ENCODE results near the gene CMIP. TPM values are rescaled to one million over a fixed set of nuclear protein-coding genes. Genes with fewer than 3 reads are reported as not detected.

The CMIP gene
- total RNA-seq, 1 donor from 2014 or later = 10.5 TPM

GRCh38 chr16:81611721-81612120 lies 167.1 kb downstream of the CMIP start:
- DNase-seq (ENCODE audit: missing footprints) = no peak
- intact Hi-C loops (cut with DNase I) = loop anchor here (5.0 to 10.0 kb wide), 3 partner anchors 44 to 209 kb away; no protein-coding TSS in a partner anchor
- ATAC-seq = no peak

GRCh38 chr16:81612351-81613163 lies 167.9 kb downstream of the CMIP start:
- intact Hi-C loops (cut with DNase I) = loop anchor here (5.0 to 10.0 kb wide), 3 partner anchors 45 to 210 kb away; no protein-coding TSS in a partner anchor
- DNase-seq (ENCODE audit: missing footprints) (no peak), ATAC-seq (no peak)

- no peak for ATAC-seq
- DNase-seq (ENCODE audit: missing footprints) = no peak
- intact Hi-C loops (cut with DNase I) = loop anchor here (5.0 to 10.0 kb wide), 3 partner anchors 47 to 212 kb away; no protein-coding TSS in a partner anchor
These were observed 169.6 kb downstream of the CMIP start for GRCh38 chr16:81614171-81614570.

- intact Hi-C loops (cut with DNase I) = loop anchor here (5.0 to 10.0 kb wide), 3 partner anchors 48 to 213 kb away; no protein-coding TSS in a partner anchor
- DNase-seq (ENCODE audit: missing footprints) (no peak), ATAC-seq (no peak)
These were observed 170.2 kb downstream of the CMIP start for GRCh38 chr16:81614654-81615359.

DNA sequence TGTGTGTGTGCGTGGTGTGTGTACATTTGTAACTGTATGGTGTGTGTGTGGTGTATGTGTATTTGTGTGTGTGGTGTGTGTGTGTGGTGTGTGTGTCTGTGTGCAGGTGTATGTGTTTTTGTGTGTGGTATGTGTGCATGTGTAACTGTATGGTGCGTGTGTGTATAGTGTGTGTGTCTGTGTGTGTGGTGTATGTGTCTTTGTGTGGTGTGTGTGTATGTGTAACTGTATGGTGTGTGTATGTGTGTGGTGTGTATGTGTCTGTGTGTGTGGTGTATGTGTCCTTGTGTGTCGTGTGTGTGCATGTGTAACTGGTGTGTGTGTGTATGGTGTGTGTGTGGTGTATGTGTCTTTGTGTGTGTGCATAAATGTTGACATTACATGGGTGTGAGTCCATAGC lies 170.8 kb downstream of the CMIP start:
- ATAC-seq = no peak
- DNase-seq (ENCODE audit: missing footprints) = no peak
- intact Hi-C loops (cut with DNase I) = loop anchor here (10.0 kb wide), 1 partner anchor 121 kb away; no protein-coding TSS in a partner anchor

DNA sequence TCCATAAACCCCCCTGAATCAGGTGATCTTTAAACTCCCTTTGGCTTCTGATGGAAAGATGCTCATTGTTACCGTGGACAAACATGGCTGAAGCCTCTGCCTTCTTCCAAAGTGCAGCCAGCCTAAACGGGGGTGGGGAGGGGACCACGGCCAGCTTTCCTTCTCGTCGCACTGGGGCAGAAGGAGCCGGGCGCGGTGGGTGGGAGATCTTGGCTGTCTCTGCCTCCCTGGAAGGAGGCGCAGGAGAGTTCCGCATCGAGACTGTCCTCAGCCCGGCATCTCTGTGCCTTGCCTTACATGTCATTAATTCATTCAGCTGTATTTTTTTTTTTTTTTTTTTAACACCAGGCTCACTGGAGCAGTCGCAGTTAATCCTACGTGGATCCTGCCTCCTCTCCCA lies 171.2 kb downstream of the CMIP start:
- intact Hi-C loops (cut with DNase I) = loop anchor here (10.0 kb wide), 1 partner anchor 121 kb away; no protein-coding TSS in a partner anchor
- ATAC-seq = no peak
- no peak for DNase-seq (ENCODE audit: missing footprints)

- intact Hi-C loops (cut with DNase I) = loop anchor here (10.0 kb wide), 1 partner anchor 122 kb away; no protein-coding TSS in a partner anchor
- peak; percentile 87 for DNase-seq (ENCODE audit: missing footprints)
- ATAC-seq = peak; percentile 47
These were observed 171.9 kb downstream of the CMIP start for GRCh38 chr16:81616321-81617020.

DNA sequence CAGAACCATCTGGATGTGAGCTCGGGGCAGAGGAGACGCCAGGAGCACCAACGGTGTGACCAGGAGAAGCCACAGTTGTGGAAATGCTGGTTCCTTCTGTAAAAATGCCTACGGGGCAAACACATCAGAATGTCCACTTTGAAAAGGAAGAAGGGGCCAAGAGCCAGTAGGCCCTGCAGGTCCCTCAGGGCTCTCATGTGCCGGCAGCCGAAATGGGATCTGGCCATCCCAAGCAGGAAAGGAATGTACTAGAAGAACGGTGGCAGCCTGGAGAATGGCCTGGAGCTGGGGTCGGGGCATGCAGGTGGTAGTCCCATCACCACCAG lies 172.4 kb downstream of the CMIP start:
- intact Hi-C loops (cut with DNase I) = loop anchor here (10.0 kb wide), 1 partner anchor 122 kb away; no protein-coding TSS in a partner anchor
- ATAC-seq = peak; percentile 10

GRCh38 chr16:81618187-81618586 lies 173.6 kb downstream of the CMIP start:
- DNase-seq (ENCODE audit: missing footprints) (no peak), ATAC-seq (no peak)
- intact Hi-C loops (cut with DNase I) = loop anchor here (10.0 kb wide), 1 partner anchor 123 kb away; no protein-coding TSS in a partner anchor

More for the DNA sequence above, 172.4 kb downstream of the CMIP start:
- no peak for DNase-seq (ENCODE audit: missing footprints)

- ATAC-seq = no peak
- intact Hi-C loops (cut with DNase I) = loop anchor here (10.0 kb wide), 1 partner anchor 124 kb away; no protein-coding TSS in a partner anchor
- DNase-seq (ENCODE audit: missing footprints) = no peak
These were observed 174.1 kb downstream of the CMIP start for GRCh38 chr16:81618661-81619060.

DNA sequence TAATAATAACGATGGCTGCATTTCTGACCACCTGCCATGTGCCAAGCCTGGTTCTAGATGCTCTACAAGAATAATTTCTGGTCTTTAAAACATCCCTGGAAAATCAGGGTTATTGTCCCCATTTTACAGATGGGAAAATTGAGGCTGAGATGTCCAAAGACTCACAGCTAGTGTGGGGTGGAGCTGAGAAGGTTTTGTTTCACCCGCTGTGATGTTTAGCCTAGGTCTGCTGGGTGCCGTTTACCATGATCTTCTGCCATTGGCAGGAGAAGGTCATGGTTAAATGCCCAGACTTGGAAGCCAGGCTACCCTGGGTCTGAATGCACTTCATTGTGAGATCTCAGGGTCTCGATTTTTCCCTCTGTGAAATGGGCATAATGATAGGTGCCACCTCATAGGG lies 175.4 kb downstream of the CMIP start:
- intact Hi-C loops (cut with DNase I) = no loop called here
- DNase-seq (ENCODE audit: missing footprints) (no peak), ATAC-seq (no peak)

- intact Hi-C loops (cut with DNase I) = no loop called here
- DNase-seq (ENCODE audit: missing footprints) (no peak), ATAC-seq (no peak)
These were observed 176.2 kb downstream of the CMIP start for GRCh38 chr16:81620796-81621195.

DNA sequence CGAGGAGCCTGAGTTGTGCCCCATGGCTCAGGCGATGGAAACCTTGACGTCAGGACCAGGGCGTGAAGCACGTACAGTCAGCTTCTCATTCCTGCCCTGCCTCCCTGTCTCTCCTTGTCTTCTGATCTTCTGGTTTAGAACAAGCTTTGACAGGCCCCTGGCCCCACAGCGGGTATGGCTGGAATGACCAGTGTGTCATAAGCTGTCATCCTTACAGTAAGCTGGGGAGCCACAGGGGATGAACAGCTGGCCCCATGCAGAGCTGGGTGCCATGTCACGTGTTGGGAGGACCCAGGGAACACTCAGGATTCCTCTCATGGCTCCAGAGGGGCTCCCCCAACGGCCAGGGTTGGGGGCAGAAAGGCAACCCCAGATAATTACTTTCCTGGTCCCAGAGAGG lies 176.9 kb downstream of the CMIP start:
- ATAC-seq = no peak
- no peak for DNase-seq (ENCODE audit: missing footprints)
- intact Hi-C loops (cut with DNase I) = no loop called here

- intact Hi-C loops (cut with DNase I) = loop anchor here (1.0 to 2.0 kb wide), 2 partner anchors 71 to 100 kb away; no protein-coding TSS in a partner anchor
- DNase-seq (ENCODE audit: missing footprints) (no peak), ATAC-seq (no peak)
These were observed 178.9 kb downstream of the CMIP start for GRCh38 chr16:81623365-81624102.

GRCh38 chr16:81624403-81624759 lies 179.8 kb downstream of the CMIP start:
- intact Hi-C loops (cut with DNase I) = no loop called here
- ATAC-seq = no peak
- DNase-seq (ENCODE audit: missing footprints) = no peak

- DNase-seq (ENCODE audit: missing footprints) (no peak), ATAC-seq (no peak)
- intact Hi-C loops (cut with DNase I) = no loop called here
These were observed 180.3 kb downstream of the CMIP start for GRCh38 chr16:81624760-81625543.

- no peak for DNase-seq (ENCODE audit: missing footprints)
- peak; percentile 73 for ATAC-seq
- intact Hi-C loops (cut with DNase I) = no loop called here
These were observed 181.0 kb downstream of the CMIP start for GRCh38 chr16:81625544-81626153.

Data from Right ventricle myocardium inferior (tissue), 1 donor.